Thyroid gland (tissue), 4 donors: ENCODE measurements around the gene PEX14.

ENCODE experiments used
- CTCF ChIP-seq, 6 experiments: fragments of 200-600 bp in 3 of 6; fragments of 450-650 bp in 3 of 6; sonication (generic) in 3 of 6; IDR thresholded peaks; one replicate each; pipeline ENCODE4 v1.5.1; 2016 to 2019; ENCODE audit warnings: antibody characterized with exemption in 6 of 6, mild to moderate bottlenecking in 2 of 6, inconsistent platforms in 1 of 6, moderate library complexity in 1 of 6
- POLR2A ChIP-seq, 2 donors: fragments of 450-650 bp; IDR thresholded peaks; one replicate each; pipeline ENCODE4 v1.6.1; 2017; ENCODE audit warnings: antibody characterized with exemption in 2 of 2, mild to moderate bottlenecking in 2 of 2, moderate library complexity in 1 of 2

- no peak for TF ChIP-seq CTCF (IDR thresholded peaks at IDR 0.05)
- TF ChIP-seq POLR2A (IDR thresholded peaks at IDR 0.05), result no peak
These were observed 149.0 kb downstream of the PEX14 start for GRCh38 chr1:10623686-10624145.
